ENCODE results near the gene ZNF629.

Gene ZNF629

GRCh38 chr16:30766206-30766932, 20.6 kb downstream of the ZNF629 start:
- no peak for DNase-seq

GRCh38 chr16:30764816-30765465, 22.1 kb downstream of the ZNF629 start:
- no peak for DNase-seq

GRCh38 chr16:30764086-30764485, 22.9 kb downstream of the ZNF629 start:
- DNase-seq: no peak

GRCh38 chr16:30762991-30763725, 23.8 kb downstream of the ZNF629 start:
- no peak for DNase-seq

- DNase-seq: peak; percentile 92
Measured at GRCh38 chr16:30761928-30762902, 24.8 kb downstream of the ZNF629 start, which contains the start of the genes CFAP119 and RNF40. Gene CFAP119, minus strand, starts transcription at chr16:30762062. Its CDS starts 314 bp downstream, at chr16:30761748. Gene RNF40, plus strand, starts transcription at chr16:30762322. Its CDS starts 224 bp downstream, at chr16:30762546.

- DNase-seq: peak; percentile 44
Measured at GRCh38 chr16:30761427-30761927, 25.5 kb downstream of the ZNF629 start.

- DNase-seq: no peak
Measured at GRCh38 chr16:30760577-30761426, 26.2 kb downstream of the ZNF629 start.

- DNase-seq: no peak
Measured at GRCh38 chr16:30760001-30760559, 26.9 kb downstream of the ZNF629 start.

- no peak for DNase-seq
Measured at GRCh38 chr16:30758988-30759491, 28.0 kb downstream of the ZNF629 start.

- no peak for DNase-seq
Measured at GRCh38 chr16:30757316-30757715, 29.7 kb downstream of the ZNF629 start.

- no peak for DNase-seq
Measured at GRCh38 chr16:30756781-30757100, 30.3 kb downstream of the ZNF629 start.

- DNase-seq: no peak
Measured at GRCh38 chr16:30755955-30756780, 30.8 kb downstream of the ZNF629 start.

- no peak for DNase-seq
Measured at GRCh38 chr16:30753596-30753995, 33.4 kb downstream of the ZNF629 start.

GRCh38 chr16:30750876-30751465, 36.0 kb downstream of the ZNF629 start:
- DNase-seq: no peak

- DNase-seq: no peak
Measured at GRCh38 chr16:30750201-30750600, 36.8 kb downstream of the ZNF629 start.

- no peak for DNase-seq
Measured at GRCh38 chr16:30748634-30749445, 38.2 kb downstream of the ZNF629 start.

GRCh38 chr16:30747799-30748633, 39.0 kb downstream of the ZNF629 start, which contains the start of gene PHKG2:
Gene PHKG2, plus strand, starts transcription at chr16:30748425. Its CDS starts 396 bp downstream, at chr16:30748821.
- DNase-seq: peak; percentile 98
